Vagina (tissue), 2 donors: ENCODE measurements around the gene ZSCAN5A.
"Not testable (repeated sequence)": the region's sequence is repeated elsewhere in the genome, so short reads cannot be mapped to it uniquely, and the experiment has no call there.

Experiments
- CTCF ChIP-seq, 3 experiments: fragments of 450-650 bp in 2 of 3; fragments of 200-600 bp in 1 of 3; sonication (generic) in 1 of 3; IDR thresholded peaks; one replicate each; pipeline ENCODE4 v1.5.1; 2017 to 2019; ENCODE audit warnings: antibody characterized with exemption in 3 of 3, mild to moderate bottlenecking in 2 of 3, moderate library complexity in 2 of 3
- POLR2A ChIP-seq, 2 donors: fragments of 450-650 bp; IDR thresholded peaks; one replicate each; pipeline ENCODE4 v1.6.1; 2017; ENCODE audit warnings: antibody characterized with exemption in 2 of 2, mild to moderate bottlenecking in 2 of 2, moderate library complexity in 2 of 2
- POLR2AphosphoS5 ChIP-seq, 2 donors: sonication (generic); formaldehyde crosslinking; IDR thresholded peaks; one replicate each; pipeline ENCODE4 v1.9.0; 2017; ENCODE audit warnings: antibody characterized with exemption in 2 of 2, mild to moderate bottlenecking in 2 of 2, low read depth in 1 of 2; ENCODE audit not compliant: insufficient read depth in 1 of 2

GRCh38 chr19:56337077-56337476, 22.4 kb upstream of the ZSCAN5A start:
- not testable (repeated sequence) for TF ChIP-seq POLR2AphosphoS5 (IDR thresholded peaks at IDR 0.05; ENCODE audit: insufficient read depth in 1 of 2, low read depth in 1 of 2); CTCF (IDR thresholded peaks at IDR 0.05); POLR2A (IDR thresholded peaks at IDR 0.05)
